Measurements from ENCODE around the gene CMTR1. TPM values are rescaled to one million over a fixed set of nuclear protein-coding genes. Genes with fewer than 3 reads are reported as not detected.

CMTR1 gene
- total and polyA plus RNA-seq, 2 of the 13 experiments (the other 11 are each of a cell fraction or from before 2014, with no cell fraction given), result 19.7 to 55.2 TPM

- Histone ChIP-seq H3K79me2 (ENCODE audit: insufficient read depth, low read length) (peaks cover 11% of the 10 kb centered on the region), H3K27me3 (ENCODE audit: control insufficient read depth in 1 of 2, insufficient read depth in 2 of 2, low read length in 2 of 2) (no peaks in the 10 kb centered on the region; a peak in 1 of 5 replicates), H3K36me3 (replicated peaks in 1 of 2; ENCODE audit: control insufficient read depth in 1 of 2, insufficient read depth in 2 of 2, low read length in 2 of 2) (no peaks in the 10 kb centered on the region), H3K4me1 (ENCODE audit: insufficient read depth, low read length) (peaks cover 20% of the 10 kb centered on the region), H3K9me3 (ENCODE audit: low read length) (no peaks in the 10 kb centered on the region), H2AFZ (ENCODE audit: low read length) (no peak overlapping the region), H4K20me1 (ENCODE audit: insufficient read depth, low read length) (no peaks in the 10 kb centered on the region), H3K4me3 (replicated peaks in 1 of 3; ENCODE audit: insufficient read depth in 1 of 3, low read depth in 2 of 3, low read length in 3 of 3) (no peak overlapping the region), H3K4me2 (ENCODE audit: low read depth, low read length) (no peak overlapping the region), H3K9ac (ENCODE audit: insufficient read depth, low read depth, low read length) (no peak overlapping the region), H3K27ac (ENCODE audit: extremely low read length, insufficient read depth, low read length) (no peak overlapping the region)
- ATAC-seq, result no peak
- in situ Hi-C loops (cut with HindIII; ENCODE audit: extremely low pct_ligation_motif_present, low pct_unique_long_range_greater_than_20kb), result no loop called here
- DNase-seq (ENCODE audit: low spot score), result no peak
- intact Hi-C loops (cut with micrococcal nuclease; ENCODE audit: unreplicated experiment), result no loop called here
- ChIA-PET POLR2A (no interaction called here), CTCF (ENCODE audit: low intra/inter-chr PET ratio, low total read pairs) (no interaction called here)
- BruUV-seq (replicated peaks), result no TSS peak
- WGBS (ENCODE audit: low lambda C conversion rate), result 56% methylated on average over 2 of the region's 2 CpGs
- no peak for FAIRE-seq
- TF ChIP-seq ZNF407 (CRISPR knock-in tag; IDR thresholded peaks at IDR 0.05; ENCODE audit: not compliant biosample characterization) (no peak), SRF (IDR thresholded peaks at IDR 0.05; ENCODE audit: low read depth, low read length) (peak; percentile 63), ZKSCAN1 (IDR thresholded peaks at IDR 0.05; ENCODE audit: low read length) (no peak), GLMP (CRISPR knock-in tag; IDR thresholded peaks at IDR 0.05; ENCODE audit: borderline replicate concordance) (no peak)
Measured at GRCh38 chr6:37429352-37429750, 3.7 kb upstream of the CMTR1 start.

All from HepG2 (cell line).